Upper lobe of left lung (tissue), 4 donors: Measurements from ENCODE around the gene PLPPR1.

Experiments used
- CTCF ChIP-seq, 6 experiments: fragments of 450-650 bp in 4 of 6; fragments of 200-600 bp in 2 of 6; sonication (generic) in 2 of 6; IDR thresholded peaks; one replicate each; pipeline ENCODE4 v1.5.1; 2016 to 2019; ENCODE audit warnings: antibody characterized with exemption in 6 of 6
- EP300 ChIP-seq, 4 donors: sonication (generic); formaldehyde crosslinking; IDR thresholded peaks; one replicate each; pipeline ENCODE4 v1.5.1; 2017; ENCODE audit warnings: antibody characterized with exemption in 4 of 4, control low read depth in 2 of 4
- POLR2A ChIP-seq, 4 donors: fragments of 450-650 bp; IDR thresholded peaks; one replicate each; pipeline ENCODE4 v1.5.1; 2016 to 2017; ENCODE audit warnings: antibody characterized with exemption in 4 of 4, mild to moderate bottlenecking in 2 of 4
- POLR2AphosphoS5 ChIP-seq, 2 donors: sonication (generic); formaldehyde crosslinking; IDR thresholded peaks; one replicate each; pipeline ENCODE4 v1.5.1; 2017; ENCODE audit warnings: antibody characterized with exemption in 2 of 2

- TF ChIP-seq POLR2A (IDR thresholded peaks at IDR 0.05) (no peak), CTCF (IDR thresholded peaks at IDR 0.05) (no peak), EP300 (IDR thresholded peaks at IDR 0.05) (no peak), POLR2AphosphoS5 (IDR thresholded peaks at IDR 0.05) (no peak)
Measured at GRCh38 chr9:101073122-101073521, 44.6 kb downstream of the PLPPR1 start.
